RWPE2 (cell line): Measurements from ENCODE around the gene KHDC1L.

Experiments used
- ATAC-seq: fragments of 200-7000 bp; cut with Tn5 transposase; 3 replicates; pipeline ENCODE4 v1.9.1; 2021; ENCODE audit warnings: low read depth
- DNase-seq: peaks from one replicate; pipeline ENCODE4 v3.0.0-alpha.2; 2020; ENCODE audit warnings: low spot score
- H3K27ac ChIP-seq: fragments of 450-650 bp; 2 replicates; pipeline ENCODE4 v1.5.1; 2017; ENCODE audit warnings: mild to moderate bottlenecking; ENCODE audit not compliant: poor library complexity, severe bottlenecking
- H3K27me3 ChIP-seq: fragments of 250-450 bp; sonication (Bioruptor Pico); 2 replicates; pipeline ENCODE4 v1.5.1; 2021; ENCODE audit warnings: mild to moderate bottlenecking, moderate library complexity; ENCODE audit not compliant: insufficient read depth, poor library complexity, severe bottlenecking
- H3K36me3 ChIP-seq: fragments of 250-450 bp; sonication (Bioruptor Pico); 2 replicates; pipeline ENCODE4 v1.5.1; 2020; ENCODE audit warnings: low read depth, mild to moderate bottlenecking, moderate library complexity
- H3K4me1 ChIP-seq: fragments of 250-450 bp; sonication (Bioruptor Pico); 2 replicates; pipeline ENCODE4 v1.5.1; 2021; ENCODE audit warnings: mild to moderate bottlenecking, moderate library complexity; ENCODE audit not compliant: insufficient read depth, poor library complexity, severe bottlenecking
- H3K4me3 ChIP-seq: fragments of 250-450 bp; sonication (Bioruptor Pico); 2 replicates; pipeline ENCODE4 v1.5.1; 2021; ENCODE audit warnings: mild to moderate bottlenecking, moderate library complexity; ENCODE audit not compliant: severe bottlenecking
- H3K9me3 ChIP-seq: fragments of 250-450 bp; sonication (Bioruptor Pico); 2 replicates; pipeline ENCODE4 v1.5.1; 2021; ENCODE audit warnings: mild to moderate bottlenecking, moderate library complexity; ENCODE audit not compliant: severe bottlenecking
- CTCF ChIP-seq: fragments of 450-650 bp; IDR thresholded peaks from one replicate; pipeline ENCODE4 v1.5.1; 2017; ENCODE audit warnings: mild to moderate bottlenecking, moderate library complexity; ENCODE audit not compliant: poor library complexity, severe bottlenecking

The KHDC1L gene

GRCh38 chr6:73233048-73233447 is 7.8 kb upstream of the KHDC1L start:
- no peak overlapping the region for H3K4me3 ChIP-seq
- peaks cover 27% of the 10 kb centered on the region for H3K4me1 ChIP-seq
- H3K27me3 ChIP-seq, result no peaks in the 10 kb centered on the region
- H3K27ac ChIP-seq, result no peak overlapping the region
- TF ChIP-seq CTCF, result no peak
- DNase-seq (no peak), ATAC-seq (no peak)
- no peaks in the 10 kb centered on the region for H3K36me3 ChIP-seq
- no peaks in the 10 kb centered on the region for H3K9me3 ChIP-seq

- ATAC-seq, result no peak; the same call in 2 of the 3 replicates
- no peak overlapping the region for H3K4me3 ChIP-seq
- no peaks in the 10 kb centered on the region for H3K36me3 ChIP-seq
- no peaks in the 10 kb centered on the region for H3K27me3 ChIP-seq
- DNase-seq, result no peak
- H3K9me3 ChIP-seq, result no peaks in the 10 kb centered on the region
- peaks cover 26% of the 10 kb centered on the region for H3K4me1 ChIP-seq
- no peak overlapping the region for H3K27ac ChIP-seq
- TF ChIP-seq CTCF, result no peak
Measured at GRCh38 chr6:73231986-73232391, 6.7 kb upstream of the KHDC1L start.

GRCh38 chr6:73227606-73228255 is 2.4 kb upstream of the KHDC1L start:
- H3K27ac ChIP-seq, result no peak overlapping the region
- H3K36me3 ChIP-seq, result no peaks in the 10 kb centered on the region
- H3K27me3 ChIP-seq, result no peaks in the 10 kb centered on the region
- ATAC-seq (no peak), DNase-seq (no peak)
- no peaks in the 10 kb centered on the region for H3K4me1 ChIP-seq
- no peak overlapping the region for H3K4me3 ChIP-seq
- no peak for TF ChIP-seq CTCF
- H3K9me3 ChIP-seq, result no peaks in the 10 kb centered on the region

GRCh38 chr6:73216859-73217258 is 8.4 kb downstream of the KHDC1L start:
- no peak for ATAC-seq
- H3K36me3 ChIP-seq, result no peaks in the 10 kb centered on the region
- no peak for DNase-seq
- no peaks in the 10 kb centered on the region for H3K9me3 ChIP-seq
- H3K27ac ChIP-seq, result no peak overlapping the region
- no peak overlapping the region for H3K4me3 ChIP-seq
- TF ChIP-seq CTCF, result no peak
- H3K4me1 ChIP-seq, result no peaks in the 10 kb centered on the region
- H3K27me3 ChIP-seq, result no peaks in the 10 kb centered on the region

- Histone ChIP-seq H3K27me3 (no peaks in the 10 kb centered on the region), H3K27ac (no peak overlapping the region), H3K4me1 (no peaks in the 10 kb centered on the region), H3K4me3 (no peak overlapping the region), H3K36me3 (no peaks in the 10 kb centered on the region), H3K9me3 (no peaks in the 10 kb centered on the region)
- TF ChIP-seq CTCF, result no peak
- ATAC-seq (no peak), DNase-seq (no peak)
Measured at GRCh38 chr6:73209117-73209516, 16.2 kb downstream of the KHDC1L start.
